SK-N-SH (cell line): ENCODE results near the gene EDN3. TPM values are rescaled to one million over a fixed set of nuclear protein-coding genes. Genes with fewer than 3 reads are reported as not detected.

Experiments used
- CTCF ChIA-PET: fragments of 300-600, 350-600 bp; formaldehyde crosslinking; extraction: SDS; loops from one replicate; lab custom pipeline; 2021; lab: Yijun Ruan, JAX
- POLR2A ChIA-PET: fragments of 350-600 bp; sonication (Branson Sonifier 250); formaldehyde crosslinking; extraction: SDS; loops from one replicate; lab custom pipeline; 2020; ENCODE audit warnings: antibody characterized with exemption, inconsistent platforms; lab: Yijun Ruan, JAX
- DNase-seq: peaks from one replicate; pipeline ENCODE4 v3.0.0; 2012
- H2AFZ ChIP-seq: fragments of 200-600 bp; sonication (generic); 2 replicates; pipeline ENCODE4 v1.8.1; 2016; ENCODE audit warnings: antibody characterized with exemption, mild to moderate bottlenecking, low read depth
- H3F3A ChIP-seq: fragments of 200-600 bp; sonication (generic); replicated peaks from 2 replicates; pipeline ENCODE3; 2016; ENCODE audit warnings: antibody characterized with exemption, mild to moderate bottlenecking; ENCODE audit not compliant: insufficient read depth
- H3K27ac ChIP-seq, 2 experiments: fragments of 200-500 bp in 1 of 2; fragments of 200-600 bp in 1 of 2; sonication (Bioruptor generic) in 1 of 2; sonication (generic), shearing (Covaris generic) in 1 of 2; 2 replicates each; pipeline versions ENCODE4 v1.5.1 to v1.6.1; 2014 to 2016; ENCODE audit warnings: low read depth in 2 of 2, inconsistent platforms in 1 of 2, low read length in 1 of 2, mild to moderate bottlenecking in 1 of 2, mixed read lengths in 1 of 2
- H3K27me3 ChIP-seq: fragments of 200-600 bp; sonication (generic), shearing (Covaris generic); 2 replicates; pipeline ENCODE4 v1.6.1; 2016; ENCODE audit warnings: mixed run types; ENCODE audit not compliant: insufficient read depth
- H3K36me3 ChIP-seq, 2 experiments: fragments of 200-500 bp in 1 of 2; fragments of 200-600 bp in 1 of 2; sonication (Bioruptor generic) in 1 of 2; sonication (generic) in 1 of 2; replicated peaks in 1 of 2; 2 replicates each; pipeline versions ENCODE3 to v1.5.1; 2014 to 2016; ENCODE audit warnings: low read length in 1 of 2, mild to moderate bottlenecking in 1 of 2; ENCODE audit not compliant: insufficient read depth in 2 of 2, control insufficient read depth in 1 of 2
- H3K4me1 ChIP-seq, 2 experiments: fragments of 200-500 bp in 1 of 2; fragments of 200-600 bp in 1 of 2; sonication (Bioruptor generic) in 1 of 2; sonication (generic), shearing (Covaris generic) in 1 of 2; 2 replicates each; pipeline versions ENCODE4 v1.5.1 to v1.6.1; 2014 to 2016; ENCODE audit warnings: low read depth in 1 of 2, low read length in 1 of 2, mixed run types in 1 of 2; ENCODE audit not compliant: insufficient read depth in 2 of 2, control insufficient read depth in 1 of 2
- H3K4me2 ChIP-seq: fragments of 200-600 bp; sonication (generic), shearing (Covaris generic); 2 replicates; pipeline ENCODE4 v1.6.1; 2017; ENCODE audit warnings: mixed run types
- H3K4me3 ChIP-seq, 2 experiments: fragments of 200-500 bp in 1 of 2; fragments of 200-600 bp in 1 of 2; sonication (Bioruptor generic) in 1 of 2; sonication (generic), shearing (Covaris generic) in 1 of 2; 2 replicates each; pipeline versions ENCODE4 v1.5.1 to v1.8.1; 2014 to 2016; ENCODE audit warnings: low read depth in 2 of 2, inconsistent platforms in 1 of 2, low read length in 1 of 2, mild to moderate bottlenecking in 1 of 2, mixed read lengths in 1 of 2, moderate library complexity in 1 of 2
- H3K79me2 ChIP-seq: fragments of 200-600 bp; sonication (generic); 2 replicates; pipeline ENCODE4 v1.8.1; 2017; ENCODE audit warnings: mild to moderate bottlenecking; ENCODE audit not compliant: insufficient read depth
- H3K9ac ChIP-seq: fragments of 200-600 bp; sonication (generic); 2 replicates; pipeline ENCODE4 v1.6.1; 2017; ENCODE audit warnings: mixed run types
- H3K9me2 ChIP-seq: fragments of 200-600 bp; sonication (generic); 2 replicates; pipeline ENCODE4 v1.6.1; 2017; ENCODE audit warnings: mixed run types
- H3K9me3 ChIP-seq: fragments of 200-600 bp; sonication (generic); 2 replicates; pipeline ENCODE4 v1.6.1; 2017; ENCODE audit warnings: mixed run types, mild to moderate bottlenecking, moderate library complexity
- H4K20me1 ChIP-seq: fragments of 200-600 bp; sonication (generic); 2 replicates; pipeline ENCODE4 v1.6.1; 2017; ENCODE audit warnings: mild to moderate bottlenecking, mixed run types; ENCODE audit not compliant: insufficient read depth
- ELF1 ChIP-seq: IDR thresholded peaks from 2 replicates; pipeline ENCODE4 v1.4.0; 2012
- EP300 ChIP-seq, 2 experiments: IDR thresholded peaks; 2 replicates each; pipeline versions ENCODE4 v1.4.0 to v1.6.1; 2012; ENCODE audit warnings: borderline replicate concordance in 1 of 2, low read depth in 1 of 2, low read length in 1 of 2
- EZH2phosphoT487 ChIP-seq: fragments of 200-600 bp; sonication (generic); IDR thresholded peaks from 2 replicates; pipeline ENCODE4 v1.6.1; 2017; ENCODE audit warnings: low read depth, mixed run types, mild to moderate bottlenecking, antibody characterized with exemption, moderate library complexity, borderline replicate concordance
- FOXJ3 ChIP-seq: sonication (generic); formaldehyde crosslinking; IDR thresholded peaks from 2 replicates; pipeline ENCODE4 v1.5.1; 2020; ENCODE audit warnings: mild to moderate bottlenecking, missing genetic modification reagents
- FOXM1 ChIP-seq: IDR thresholded peaks from 2 replicates; pipeline ENCODE4 v1.4.0; 2012; ENCODE audit warnings: low read depth, mild to moderate bottlenecking
- GATA2 ChIP-seq: sonication (generic); formaldehyde crosslinking; IDR thresholded peaks from 2 replicates; pipeline ENCODE4 v1.5.0; 2020; ENCODE audit warnings: mild to moderate bottlenecking, missing genetic modification reagents
- NRF1 ChIP-seq: IDR thresholded peaks from 2 replicates; pipeline ENCODE4 v1.6.1; 2012; ENCODE audit warnings: low read depth, mild to moderate bottlenecking, low read length
- RFX5 ChIP-seq: IDR thresholded peaks from 2 replicates; pipeline ENCODE4 v1.6.1; 2012; ENCODE audit warnings: mild to moderate bottlenecking, improper control_type of control experiment, low read length
- RXRA ChIP-seq: IDR thresholded peaks from 2 replicates; pipeline ENCODE4 v1.4.0; 2012; ENCODE audit warnings: low read depth, mild to moderate bottlenecking, borderline replicate concordance
- SIN3A ChIP-seq: IDR thresholded peaks from 2 replicates; pipeline ENCODE4 v1.6.1; 2012; ENCODE audit warnings: low read depth, mild to moderate bottlenecking, low read length, moderate library complexity, borderline replicate concordance
- SMC3 ChIP-seq: IDR thresholded peaks from 2 replicates; pipeline ENCODE4 v1.6.1; 2012; ENCODE audit warnings: low read depth, low read length, improper control_type of control experiment
- TAF1 ChIP-seq: IDR thresholded peaks from 2 replicates; pipeline ENCODE4 v1.6.1; 2012; ENCODE audit warnings: low read depth, mild to moderate bottlenecking, low read length, moderate library complexity, borderline replicate concordance
- TCF12 ChIP-seq: IDR thresholded peaks from 2 replicates; pipeline ENCODE4 v1.4.0; 2012
- TEAD4 ChIP-seq: IDR thresholded peaks from 2 replicates; pipeline ENCODE4 v1.4.0; 2012; ENCODE audit warnings: mild to moderate bottlenecking, borderline replicate concordance; ENCODE audit not compliant: insufficient read depth
- YY1 ChIP-seq: IDR thresholded peaks from 2 replicates; pipeline ENCODE4 v1.4.0; 2012; ENCODE audit warnings: low read depth, mild to moderate bottlenecking
- WGBS: methylation state at CpG from one replicate; pipeline ENCODE4 v1.1.6; 2017; ENCODE audit warnings: low lambda C conversion rate; 5-methylcytosine and 5-hydroxymethylcytosine counted together
- polyA plus RNA-seq, 3 experiments: library from polyadenylated mRNA; depleted of rRNA; stranded (reverse); fragments of >200 nt; gene quantifications; 2 replicates each; pipeline ENCODE4 v1.2.3, GENCODE V29; 2012
- TF ChIP-seq, protein P1 (sequence below): IDR thresholded peaks from 2 replicates; pipeline ENCODE4 v1.6.1; 2012; ENCODE audit warnings: mild to moderate bottlenecking, low read depth, low read length, moderate library complexity
- TF ChIP-seq, protein P2 (sequence below): IDR thresholded peaks from 2 replicates; pipeline ENCODE4 v1.4.0; 2012; ENCODE audit warnings: low read depth, borderline replicate concordance

EDN3 gene
- polyA plus RNA-seq, 1 of the 3 experiments (the other 2 are of a cell fraction): 0.02 TPM

DNA sequence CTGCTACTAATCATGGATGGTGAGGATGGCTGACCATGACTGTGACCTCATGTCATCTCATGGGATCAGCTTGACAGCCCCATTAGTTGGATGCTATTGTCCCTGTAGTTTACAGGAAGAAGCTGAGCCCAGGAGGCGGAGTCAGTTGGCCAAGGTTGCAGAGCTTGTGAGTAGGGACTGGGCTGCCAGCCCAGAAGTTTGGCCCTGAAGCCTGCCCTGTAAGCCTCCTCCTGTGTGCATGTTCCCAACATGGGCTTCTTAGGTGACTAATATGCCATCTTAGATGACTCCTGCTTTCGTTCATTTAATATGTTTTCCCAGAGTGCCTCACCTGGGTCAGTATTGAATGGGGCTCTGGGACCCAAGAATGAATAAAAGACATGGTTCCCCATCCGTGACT, 6.9 kb downstream of the EDN3 start:
- TF ChIP-seq SIN3A (no peak), FOXJ3 (no peak), RFX5 (no peak)
- TF ChIP-seq, all 33 proteins: peak for 0
- POLR2A ChIA-PET: no interaction called here
- Histone ChIP-seq H3K4me3 (no peak overlapping the region), H3K79me2 (no peaks in the 10 kb centered on the region), H3K36me3 (no peaks in the 10 kb centered on the region), H3K9ac (no peak overlapping the region), H3K4me2 (no peak overlapping the region), H3K9me2 (no peaks in the 10 kb centered on the region), H3K9me3 (no peaks in the 10 kb centered on the region), H4K20me1 (no peaks in the 10 kb centered on the region), H3K4me1 (peaks cover 0 to 5% of the 10 kb centered on the region in 2 experiments; a peak in 1 of 4 replicates), H2AFZ (no peak overlapping the region), H3K27ac (no peak overlapping the region), H3K27me3 (0 out of 2 replicates have a peak, but pooled peaks cover 7% of the 10 kb centered on the region), H3F3A (no peaks in the 10 kb centered on the region)
- 49% methylated on average over 2 of the region's 3 CpGs for WGBS
- CTCF ChIA-PET: interaction anchor here (1.3 to 1.4 kb wide), 2 partner anchors 85 to 148 kb away, joined by 3 to 5 read pairs; no protein-coding TSS in a partner anchor
- no peak for DNase-seq

DNA sequence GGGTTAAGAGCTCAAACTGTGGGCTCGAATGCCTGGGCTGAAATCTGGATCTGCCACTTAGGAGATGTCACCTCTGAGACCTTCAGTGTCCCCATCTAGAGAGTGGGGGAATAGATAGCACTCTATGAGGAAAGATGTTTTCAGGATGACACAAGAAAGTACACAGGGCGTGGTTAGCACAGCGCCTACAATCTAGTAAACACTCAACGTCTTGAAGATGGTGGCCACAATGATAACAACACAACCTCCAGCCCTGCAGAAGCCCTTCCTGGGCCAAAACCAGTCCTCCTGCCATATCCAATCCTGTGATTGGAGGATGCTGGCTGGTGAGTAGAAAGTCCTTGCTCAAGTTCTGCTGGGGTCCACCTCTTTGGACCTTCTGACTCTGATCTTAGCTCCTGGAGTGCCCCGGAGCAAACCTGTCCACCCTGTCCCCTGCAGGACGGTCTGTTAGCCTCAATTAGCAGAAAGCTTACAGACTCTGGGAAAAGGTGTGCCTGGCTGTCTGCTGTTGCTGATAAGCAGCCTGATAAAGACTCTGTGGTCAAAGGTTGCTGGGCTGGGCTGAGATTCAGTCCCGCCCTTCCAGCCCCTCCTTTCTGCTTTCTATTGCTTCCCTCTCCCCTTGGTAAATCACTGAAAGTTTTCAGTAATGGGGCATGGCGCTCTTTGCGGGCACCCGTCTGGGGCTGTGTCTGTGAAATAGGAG, 8.2 kb downstream of the EDN3 start:
- Histone ChIP-seq H3K4me1 (peaks cover 0 to 5% of the 10 kb centered on the region in 2 experiments; a peak in 1 of 4 replicates), H3K4me2 (no peak overlapping the region), H3K27me3 (0 out of 2 replicates have a peak, but pooled peaks cover 7% of the 10 kb centered on the region), H3K9me2 (no peaks in the 10 kb centered on the region), H3K79me2 (no peaks in the 10 kb centered on the region), H2AFZ (no peak overlapping the region), H3K9ac (no peak overlapping the region), H3K36me3 (no peaks in the 10 kb centered on the region), H3K9me3 (no peaks in the 10 kb centered on the region), H3F3A (no peaks in the 10 kb centered on the region), H3K27ac (no peak overlapping the region), H4K20me1 (no peaks in the 10 kb centered on the region), H3K4me3 (no peak overlapping the region)
- 57% methylated on average over 7 of the region's 10 CpGs for WGBS
- CTCF ChIA-PET: interaction anchor here (0.9 to 1.5 kb wide), 3 partner anchors 11 to 18 kb away, joined by 3 read pairs; no protein-coding TSS in a partner anchor
- POLR2A ChIA-PET: no interaction called here
- TF ChIP-seq ELF1: no peak
- no peak for TF ChIP-seq RXRA
- no peak for TF ChIP-seq TAF1
- TF ChIP-seq, protein P1, sequence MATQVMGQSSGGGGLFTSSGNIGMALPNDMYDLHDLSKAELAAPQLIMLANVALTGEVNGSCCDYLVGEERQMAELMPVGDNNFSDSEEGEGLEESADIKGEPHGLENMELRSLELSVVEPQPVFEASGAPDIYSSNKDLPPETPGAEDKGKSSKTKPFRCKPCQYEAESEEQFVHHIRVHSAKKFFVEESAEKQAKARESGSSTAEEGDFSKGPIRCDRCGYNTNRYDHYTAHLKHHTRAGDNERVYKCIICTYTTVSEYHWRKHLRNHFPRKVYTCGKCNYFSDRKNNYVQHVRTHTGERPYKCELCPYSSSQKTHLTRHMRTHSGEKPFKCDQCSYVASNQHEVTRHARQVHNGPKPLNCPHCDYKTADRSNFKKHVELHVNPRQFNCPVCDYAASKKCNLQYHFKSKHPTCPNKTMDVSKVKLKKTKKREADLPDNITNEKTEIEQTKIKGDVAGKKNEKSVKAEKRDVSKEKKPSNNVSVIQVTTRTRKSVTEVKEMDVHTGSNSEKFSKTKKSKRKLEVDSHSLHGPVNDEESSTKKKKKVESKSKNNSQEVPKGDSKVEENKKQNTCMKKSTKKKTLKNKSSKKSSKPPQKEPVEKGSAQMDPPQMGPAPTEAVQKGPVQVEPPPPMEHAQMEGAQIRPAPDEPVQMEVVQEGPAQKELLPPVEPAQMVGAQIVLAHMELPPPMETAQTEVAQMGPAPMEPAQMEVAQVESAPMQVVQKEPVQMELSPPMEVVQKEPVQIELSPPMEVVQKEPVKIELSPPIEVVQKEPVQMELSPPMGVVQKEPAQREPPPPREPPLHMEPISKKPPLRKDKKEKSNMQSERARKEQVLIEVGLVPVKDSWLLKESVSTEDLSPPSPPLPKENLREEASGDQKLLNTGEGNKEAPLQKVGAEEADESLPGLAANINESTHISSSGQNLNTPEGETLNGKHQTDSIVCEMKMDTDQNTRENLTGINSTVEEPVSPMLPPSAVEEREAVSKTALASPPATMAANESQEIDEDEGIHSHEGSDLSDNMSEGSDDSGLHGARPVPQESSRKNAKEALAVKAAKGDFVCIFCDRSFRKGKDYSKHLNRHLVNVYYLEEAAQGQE: no peak
- no peak for TF ChIP-seq TCF12
- no peak for TF ChIP-seq EP300 (IDR thresholded peaks at IDR 0.05; ENCODE audit: borderline replicate concordance in 1 of 2, low read depth in 1 of 2, low read length in 1 of 2)
- no peak for TF ChIP-seq SMC3
- no peak for TF ChIP-seq FOXJ3
- TF ChIP-seq, protein P2, sequence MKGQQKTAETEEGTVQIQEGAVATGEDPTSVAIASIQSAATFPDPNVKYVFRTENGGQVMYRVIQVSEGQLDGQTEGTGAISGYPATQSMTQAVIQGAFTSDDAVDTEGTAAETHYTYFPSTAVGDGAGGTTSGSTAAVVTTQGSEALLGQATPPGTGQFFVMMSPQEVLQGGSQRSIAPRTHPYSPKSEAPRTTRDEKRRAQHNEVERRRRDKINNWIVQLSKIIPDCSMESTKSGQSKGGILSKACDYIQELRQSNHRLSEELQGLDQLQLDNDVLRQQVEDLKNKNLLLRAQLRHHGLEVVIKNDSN: no peak
- no peak for TF ChIP-seq SIN3A
- TF ChIP-seq GATA2: no peak
- TF ChIP-seq EZH2phosphoT487: no peak
- no peak for TF ChIP-seq RFX5
- no peak for TF ChIP-seq TEAD4
- TF ChIP-seq FOXM1: no peak
- TF ChIP-seq NRF1: no peak
- TF ChIP-seq YY1: no peak
- no peak for DNase-seq
